ENCODE measurements around the gene GSTP1. TPM values are rescaled to one million over a fixed set of nuclear protein-coding genes. Genes with fewer than 3 reads are reported as not detected.

The GSTP1 gene
- polyA plus RNA-seq, 1 of the 3 experiments (the other 2 are of a cell fraction): 745 TPM

DNA sequence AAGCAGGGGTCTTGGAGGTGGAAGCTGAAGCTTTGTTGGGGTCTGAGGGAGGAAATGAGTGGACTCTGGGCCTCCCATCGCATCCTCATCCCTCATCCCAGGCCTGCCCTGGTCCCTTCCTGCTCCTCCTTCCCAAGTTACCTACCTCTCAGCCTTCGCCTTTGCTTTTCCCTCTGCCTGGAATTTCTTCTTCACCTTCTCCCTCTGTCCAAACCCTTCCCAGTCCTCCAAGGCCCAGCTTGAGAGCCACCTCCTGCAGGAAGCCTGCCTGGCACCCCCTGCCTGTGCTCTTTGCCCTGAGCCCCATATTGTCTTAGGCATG lies 48.2 kb downstream of the GSTP1 start:
- Histone ChIP-seq H3K79me2 (ENCODE audit: insufficient read depth) (no peaks in the 10 kb centered on the region), H3K27ac (ENCODE audit: low read depth in 2 of 2, low read length in 1 of 2) (no peak overlapping the region), H3K27me3 (ENCODE audit: insufficient read depth) (no peaks in the 10 kb centered on the region), H3K4me1 (ENCODE audit: control insufficient read depth in 1 of 2, insufficient read depth in 2 of 2, low read depth in 1 of 2, low read length in 1 of 2) (peaks cover 0 to 13% of the 10 kb centered on the region in 2 experiments; a peak in 1 of 4 replicates), H3K36me3 (replicated peaks in 1 of 2; ENCODE audit: control insufficient read depth in 1 of 2, insufficient read depth in 2 of 2, low read length in 1 of 2) (no peaks in the 10 kb centered on the region), H3K9me3 (no peaks in the 10 kb centered on the region), H3K4me3 (ENCODE audit: low read depth in 2 of 2, low read length in 1 of 2) (no peak overlapping the region), H4K20me1 (ENCODE audit: insufficient read depth) (no peaks in the 10 kb centered on the region), H3K9me2 (no peaks in the 10 kb centered on the region), H3K9ac (no peak overlapping the region), H3K4me2 (no peak overlapping the region), H3F3A (replicated peaks; ENCODE audit: insufficient read depth) (no peaks in the 10 kb centered on the region), H2AFZ (ENCODE audit: low read depth) (no peak overlapping the region)
- TF ChIP-seq TAF1 (IDR thresholded peaks at IDR 0.05; ENCODE audit: borderline replicate concordance, low read depth, low read length) (no peak), RXRA (IDR thresholded peaks at IDR 0.05; ENCODE audit: borderline replicate concordance, low read depth) (no peak), SMC3 (IDR thresholded peaks at IDR 0.05; ENCODE audit: low read depth, low read length) (no peak), NRF1 (IDR thresholded peaks at IDR 0.05; ENCODE audit: low read depth, low read length) (no peak), GATA2 (CRISPR knock-in tag; IDR thresholded peaks at IDR 0.05) (no peak), SIN3A (IDR thresholded peaks at IDR 0.05; ENCODE audit: borderline replicate concordance, low read depth, low read length) (no peak), ELF1 (IDR thresholded peaks at IDR 0.05) (no peak)
- TF ChIP-seq, protein P1, sequence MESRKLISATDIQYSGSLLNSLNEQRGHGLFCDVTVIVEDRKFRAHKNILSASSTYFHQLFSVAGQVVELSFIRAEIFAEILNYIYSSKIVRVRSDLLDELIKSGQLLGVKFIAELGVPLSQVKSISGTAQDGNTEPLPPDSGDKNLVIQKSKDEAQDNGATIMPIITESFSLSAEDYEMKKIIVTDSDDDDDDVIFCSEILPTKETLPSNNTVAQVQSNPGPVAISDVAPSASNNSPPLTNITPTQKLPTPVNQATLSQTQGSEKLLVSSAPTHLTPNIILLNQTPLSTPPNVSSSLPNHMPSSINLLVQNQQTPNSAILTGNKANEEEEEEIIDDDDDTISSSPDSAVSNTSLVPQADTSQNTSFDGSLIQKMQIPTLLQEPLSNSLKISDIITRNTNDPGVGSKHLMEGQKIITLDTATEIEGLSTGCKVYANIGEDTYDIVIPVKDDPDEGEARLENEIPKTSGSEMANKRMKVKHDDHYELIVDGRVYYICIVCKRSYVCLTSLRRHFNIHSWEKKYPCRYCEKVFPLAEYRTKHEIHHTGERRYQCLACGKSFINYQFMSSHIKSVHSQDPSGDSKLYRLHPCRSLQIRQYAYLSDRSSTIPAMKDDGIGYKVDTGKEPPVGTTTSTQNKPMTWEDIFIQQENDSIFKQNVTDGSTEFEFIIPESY (IDR thresholded peaks at IDR 0.05; ENCODE audit: borderline replicate concordance, low read depth): no peak
- TF ChIP-seq, protein P2, sequence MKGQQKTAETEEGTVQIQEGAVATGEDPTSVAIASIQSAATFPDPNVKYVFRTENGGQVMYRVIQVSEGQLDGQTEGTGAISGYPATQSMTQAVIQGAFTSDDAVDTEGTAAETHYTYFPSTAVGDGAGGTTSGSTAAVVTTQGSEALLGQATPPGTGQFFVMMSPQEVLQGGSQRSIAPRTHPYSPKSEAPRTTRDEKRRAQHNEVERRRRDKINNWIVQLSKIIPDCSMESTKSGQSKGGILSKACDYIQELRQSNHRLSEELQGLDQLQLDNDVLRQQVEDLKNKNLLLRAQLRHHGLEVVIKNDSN (IDR thresholded peaks at IDR 0.05; ENCODE audit: borderline replicate concordance, low read depth): no peak
- 100% methylated on average over 2 of the region's 2 CpGs for WGBS (ENCODE audit: low lambda C conversion rate)
- ChIA-PET CTCF (interaction anchor here (0.8 to 17.8 kb wide), 5 partner anchors 7 to 281 kb away, joined by 3 to 308 read pairs (median 14); partner anchors contain the start of genes ACY3 and TBX10), POLR2A (no interaction called here)
- DNase-seq: no peak

DNA sequence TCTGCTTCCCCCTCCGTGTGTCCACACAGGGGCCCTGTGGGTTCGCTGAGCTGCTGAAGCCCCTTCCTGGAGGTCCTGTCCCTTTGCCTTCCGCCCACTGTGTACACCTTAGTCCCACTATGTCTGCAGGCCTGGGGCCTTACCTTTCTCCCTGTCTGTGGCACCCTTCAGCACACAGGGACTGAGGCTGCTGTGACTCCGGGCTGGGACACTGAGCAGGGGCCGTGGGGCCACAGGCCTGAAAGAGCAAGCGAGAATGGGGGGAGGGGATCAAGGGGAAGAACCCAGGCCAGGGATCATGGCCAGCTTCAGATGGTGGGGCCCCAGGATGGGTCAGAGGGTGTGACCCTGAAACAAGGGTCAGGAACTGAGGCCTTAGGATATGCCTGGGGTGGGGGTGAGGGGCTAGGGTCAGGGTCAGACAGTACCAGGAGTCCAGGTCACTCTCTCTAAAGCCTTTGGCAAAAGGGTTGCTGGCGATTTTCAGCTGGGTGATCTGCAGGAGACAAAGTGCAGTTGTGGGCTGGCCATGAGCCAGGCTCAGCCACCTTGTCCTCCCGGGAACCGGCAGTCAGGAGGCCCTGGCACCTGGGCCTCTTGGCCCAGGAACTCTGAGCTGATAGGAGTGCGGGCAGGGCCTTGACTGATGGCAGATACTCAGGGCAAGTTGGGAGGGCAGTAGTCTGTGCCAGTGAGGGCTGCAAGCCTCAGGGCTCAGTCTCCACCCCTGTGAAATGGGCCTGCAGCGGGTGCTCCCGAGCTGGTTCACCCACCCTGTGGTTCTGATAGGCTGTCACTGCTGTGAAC lies 48.8 kb downstream of the GSTP1 start:
- Histone ChIP-seq H3K4me2 (no peak overlapping the region), H2AFZ (ENCODE audit: low read depth) (no peak overlapping the region), H3K79me2 (ENCODE audit: insufficient read depth) (no peaks in the 10 kb centered on the region), H3K27ac (ENCODE audit: low read depth in 2 of 2, low read length in 1 of 2) (no peak overlapping the region), H3K4me1 (ENCODE audit: control insufficient read depth in 1 of 2, insufficient read depth in 2 of 2, low read depth in 1 of 2, low read length in 1 of 2) (peaks cover 0 to 13% of the 10 kb centered on the region in 2 experiments; a peak in 1 of 4 replicates), H3K27me3 (ENCODE audit: insufficient read depth) (no peaks in the 10 kb centered on the region), H3K9me2 (no peaks in the 10 kb centered on the region), H3F3A (replicated peaks; ENCODE audit: insufficient read depth) (no peaks in the 10 kb centered on the region), H3K9ac (no peak overlapping the region), H3K4me3 (ENCODE audit: low read depth in 2 of 2, low read length in 1 of 2) (no peak overlapping the region), H3K36me3 (replicated peaks in 1 of 2; ENCODE audit: control insufficient read depth in 1 of 2, insufficient read depth in 2 of 2, low read length in 1 of 2) (no peaks in the 10 kb centered on the region), H3K9me3 (no peaks in the 10 kb centered on the region), H4K20me1 (ENCODE audit: insufficient read depth) (no peaks in the 10 kb centered on the region)
- TF ChIP-seq MXI1 (IDR thresholded peaks at IDR 0.05; ENCODE audit: low read depth, low read length) (no peak), GABPA (IDR thresholded peaks at IDR 0.05; ENCODE audit: low read depth) (no peak), TCF12 (IDR thresholded peaks at IDR 0.05) (no peak), RCOR1 (IDR thresholded peaks at IDR 0.05; ENCODE audit: low read length) (no peak), CHD2 (IDR thresholded peaks at IDR 0.05; ENCODE audit: low read length, partially characterized antibody) (no peak), RAD21 (IDR thresholded peaks at IDR 0.05; ENCODE audit: low read length) (no peak), RFX5 (IDR thresholded peaks at IDR 0.05; ENCODE audit: low read length) (no peak)
- TF ChIP-seq, protein P1 (IDR thresholded peaks at IDR 0.05; ENCODE audit: borderline replicate concordance, low read depth): no peak
- TF ChIP-seq, protein P3, sequence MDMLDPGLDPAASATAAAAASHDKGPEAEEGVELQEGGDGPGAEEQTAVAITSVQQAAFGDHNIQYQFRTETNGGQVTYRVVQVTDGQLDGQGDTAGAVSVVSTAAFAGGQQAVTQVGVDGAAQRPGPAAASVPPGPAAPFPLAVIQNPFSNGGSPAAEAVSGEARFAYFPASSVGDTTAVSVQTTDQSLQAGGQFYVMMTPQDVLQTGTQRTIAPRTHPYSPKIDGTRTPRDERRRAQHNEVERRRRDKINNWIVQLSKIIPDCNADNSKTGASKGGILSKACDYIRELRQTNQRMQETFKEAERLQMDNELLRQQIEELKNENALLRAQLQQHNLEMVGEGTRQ (IDR thresholded peaks at IDR 0.05; ENCODE audit: borderline replicate concordance, low read depth, low read length): no peak
- TF ChIP-seq, protein P4, sequence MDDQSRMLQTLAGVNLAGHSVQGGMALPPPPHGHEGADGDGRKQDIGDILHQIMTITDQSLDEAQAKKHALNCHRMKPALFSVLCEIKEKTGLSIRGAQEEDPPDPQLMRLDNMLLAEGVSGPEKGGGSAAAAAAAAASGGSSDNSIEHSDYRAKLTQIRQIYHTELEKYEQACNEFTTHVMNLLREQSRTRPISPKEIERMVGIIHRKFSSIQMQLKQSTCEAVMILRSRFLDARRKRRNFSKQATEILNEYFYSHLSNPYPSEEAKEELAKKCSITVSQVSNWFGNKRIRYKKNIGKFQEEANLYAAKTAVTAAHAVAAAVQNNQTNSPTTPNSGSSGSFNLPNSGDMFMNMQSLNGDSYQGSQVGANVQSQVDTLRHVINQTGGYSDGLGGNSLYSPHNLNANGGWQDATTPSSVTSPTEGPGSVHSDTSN (IDR thresholded peaks at IDR 0.05): no peak
- TF ChIP-seq, protein P5, sequence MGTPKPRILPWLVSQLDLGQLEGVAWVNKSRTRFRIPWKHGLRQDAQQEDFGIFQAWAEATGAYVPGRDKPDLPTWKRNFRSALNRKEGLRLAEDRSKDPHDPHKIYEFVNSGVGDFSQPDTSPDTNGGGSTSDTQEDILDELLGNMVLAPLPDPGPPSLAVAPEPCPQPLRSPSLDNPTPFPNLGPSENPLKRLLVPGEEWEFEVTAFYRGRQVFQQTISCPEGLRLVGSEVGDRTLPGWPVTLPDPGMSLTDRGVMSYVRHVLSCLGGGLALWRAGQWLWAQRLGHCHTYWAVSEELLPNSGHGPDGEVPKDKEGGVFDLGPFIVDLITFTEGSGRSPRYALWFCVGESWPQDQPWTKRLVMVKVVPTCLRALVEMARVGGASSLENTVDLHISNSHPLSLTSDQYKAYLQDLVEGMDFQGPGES (IDR thresholded peaks at IDR 0.05; ENCODE audit: low read depth, low read length): no peak
- 84% methylated on average over 6 of the region's 12 CpGs for WGBS (ENCODE audit: low lambda C conversion rate)
- DNase-seq: no peak
- ChIA-PET CTCF (interaction anchor here (0.9 to 17.8 kb wide), 4 partner anchors 7 to 281 kb away, joined by 3 to 308 read pairs (median 60); partner anchors contain the start of genes ACY3 and TBX10), POLR2A (no interaction called here)
